OCI-LY3 (cell line): ENCODE data around the gene OR10A3.

Experiments
- EZH2phosphoT487 ChIP-seq: fragments of 200-600 bp; shearing (Covaris generic); IDR thresholded peaks from 2 replicates; pipeline ENCODE4 v1.6.1; 2018; ENCODE audit warnings: antibody characterized with exemption, mixed run types, low read depth
- TF ChIP-seq, protein P1 (sequence below): fragments of 200-600, 300-600 bp; sonication (generic); IDR thresholded peaks from 2 replicates; pipeline ENCODE4 v1.5.1; 2014; ENCODE audit warnings: antibody characterized with exemption, low read length, low read depth

DNA sequence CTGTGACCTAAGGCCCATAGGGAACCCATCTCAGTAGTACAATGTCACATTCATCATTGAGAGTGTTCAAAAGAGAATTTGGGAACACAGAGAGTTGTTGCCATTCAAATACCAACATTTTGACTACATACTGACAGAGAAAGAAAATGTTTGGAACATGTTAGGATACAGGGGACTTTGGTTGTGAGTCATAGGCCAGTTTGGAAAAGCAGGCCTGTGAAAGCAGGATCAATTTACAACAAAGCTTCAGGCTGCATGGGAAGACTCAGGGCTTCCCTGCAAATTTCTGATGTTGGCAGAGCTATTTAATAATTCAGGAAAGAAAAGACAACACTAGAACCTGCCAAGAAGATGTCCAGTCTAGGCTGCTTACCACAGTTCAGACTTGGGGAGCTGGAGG is 23.4 kb upstream of the OR10A3 start:
- TF ChIP-seq, protein P1, sequence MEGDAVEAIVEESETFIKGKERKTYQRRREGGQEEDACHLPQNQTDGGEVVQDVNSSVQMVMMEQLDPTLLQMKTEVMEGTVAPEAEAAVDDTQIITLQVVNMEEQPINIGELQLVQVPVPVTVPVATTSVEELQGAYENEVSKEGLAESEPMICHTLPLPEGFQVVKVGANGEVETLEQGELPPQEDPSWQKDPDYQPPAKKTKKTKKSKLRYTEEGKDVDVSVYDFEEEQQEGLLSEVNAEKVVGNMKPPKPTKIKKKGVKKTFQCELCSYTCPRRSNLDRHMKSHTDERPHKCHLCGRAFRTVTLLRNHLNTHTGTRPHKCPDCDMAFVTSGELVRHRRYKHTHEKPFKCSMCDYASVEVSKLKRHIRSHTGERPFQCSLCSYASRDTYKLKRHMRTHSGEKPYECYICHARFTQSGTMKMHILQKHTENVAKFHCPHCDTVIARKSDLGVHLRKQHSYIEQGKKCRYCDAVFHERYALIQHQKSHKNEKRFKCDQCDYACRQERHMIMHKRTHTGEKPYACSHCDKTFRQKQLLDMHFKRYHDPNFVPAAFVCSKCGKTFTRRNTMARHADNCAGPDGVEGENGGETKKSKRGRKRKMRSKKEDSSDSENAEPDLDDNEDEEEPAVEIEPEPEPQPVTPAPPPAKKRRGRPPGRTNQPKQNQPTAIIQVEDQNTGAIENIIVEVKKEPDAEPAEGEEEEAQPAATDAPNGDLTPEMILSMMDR, result no peak
- TF ChIP-seq EZH2phosphoT487, result no peak
